Urinary bladder (tissue), 4 donors: Measurements from ENCODE around the gene XYLT1. TPM values are rescaled to one million over a fixed set of nuclear protein-coding genes. Genes with fewer than 3 reads are reported as not detected.

Source experiments
- DNase-seq: peaks from one replicate; pipeline ENCODE4 v3.0.0-alpha.2; 2015; ENCODE audit errors: extremely low spot score
- H3K27ac ChIP-seq: one replicate; pipeline ENCODE4 v1.5.1; 2013; ENCODE audit warnings: low read depth, mild to moderate bottlenecking, moderate library complexity
- H3K36me3 ChIP-seq: one replicate; pipeline ENCODE4 v1.6.1; 2013; ENCODE audit warnings: mild to moderate bottlenecking, moderate library complexity; ENCODE audit not compliant: insufficient read depth
- H3K4me1 ChIP-seq: one replicate; pipeline ENCODE4 v1.6.1; 2013; ENCODE audit warnings: mild to moderate bottlenecking, moderate library complexity; ENCODE audit not compliant: insufficient read depth
- H3K4me3 ChIP-seq: one replicate; pipeline ENCODE4 v1.5.1; 2013; ENCODE audit warnings: low read depth, low read length
- WGBS: extraction: QIAGEN DNeasy Blood & Tissue Kit; methylation state at CpG from one replicate; pipeline ENCODE4 v1.1.7; 2013; 5-methylcytosine and 5-hydroxymethylcytosine counted together
- polyA plus RNA-seq: library from polyadenylated mRNA; stranded (reverse); fragments of 200-250 nt; gene quantifications from one replicate; pipeline ENCODE4 v1.2.3, GENCODE V29; 2013
- total RNA-seq: library from RNA; depleted of rRNA; stranded (reverse); fragments of >200 nt; gene quantifications from one replicate; pipeline ENCODE4 v1.2.3, GENCODE V29; 2014
- donor health status: healthy with polysubstance abuse.
- donor health status: healthy.

XYLT1 gene
- total and polyA plus RNA-seq, 2 donors = 10.1 to 13.4 TPM

DNA sequence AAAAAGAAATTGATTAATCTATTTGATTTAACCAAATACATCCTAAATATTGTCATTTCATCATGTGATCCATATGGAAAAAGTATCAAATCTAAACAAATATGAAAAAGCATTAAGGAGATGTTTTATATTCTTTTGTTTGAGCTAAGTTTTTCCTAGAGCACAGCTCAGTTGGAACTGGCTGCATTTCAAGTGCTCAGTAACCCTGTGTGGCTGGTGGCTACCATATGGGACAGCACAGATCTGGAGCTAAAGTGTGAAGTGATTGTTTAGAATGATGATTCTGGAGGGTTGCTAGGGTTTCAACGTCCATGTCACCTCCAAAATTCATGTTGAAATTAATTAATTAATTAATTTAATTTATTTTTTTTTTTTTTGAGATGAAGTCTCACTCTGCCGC is 137.5 kb downstream of the XYLT1 start:
- H3K4me1 ChIP-seq = peaks cover 2% of the 10 kb centered on the region
- no peak overlapping the region for H3K27ac ChIP-seq
- no peaks in the 10 kb centered on the region for H3K36me3 ChIP-seq
- WGBS = 75% methylated on average over 2 of the region's 2 CpGs
- no peak for DNase-seq
- H3K4me3 ChIP-seq = no peak overlapping the region

DNA sequence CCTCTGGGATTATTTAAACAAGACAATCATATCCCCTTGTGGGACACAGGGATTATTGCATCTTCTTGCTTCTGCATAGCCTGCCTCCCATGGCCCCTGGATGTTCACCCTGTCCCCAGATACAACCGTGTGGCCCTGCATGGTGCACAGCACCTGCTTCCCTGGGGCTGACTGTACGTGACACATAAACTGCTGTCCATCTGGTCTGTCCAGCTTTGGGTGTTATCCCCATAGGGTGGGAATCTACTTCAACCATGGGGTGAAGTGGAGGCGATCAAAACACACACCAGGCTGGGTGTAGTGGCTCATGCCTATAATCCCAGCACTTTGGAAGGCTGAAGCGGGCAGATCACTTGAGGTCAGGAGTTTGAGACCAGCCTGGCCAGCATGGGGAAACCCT is 138.8 kb downstream of the XYLT1 start:
- Histone ChIP-seq H3K27ac (no peak overlapping the region), H3K4me1 (peaks cover 2% of the 10 kb centered on the region)

DNA sequence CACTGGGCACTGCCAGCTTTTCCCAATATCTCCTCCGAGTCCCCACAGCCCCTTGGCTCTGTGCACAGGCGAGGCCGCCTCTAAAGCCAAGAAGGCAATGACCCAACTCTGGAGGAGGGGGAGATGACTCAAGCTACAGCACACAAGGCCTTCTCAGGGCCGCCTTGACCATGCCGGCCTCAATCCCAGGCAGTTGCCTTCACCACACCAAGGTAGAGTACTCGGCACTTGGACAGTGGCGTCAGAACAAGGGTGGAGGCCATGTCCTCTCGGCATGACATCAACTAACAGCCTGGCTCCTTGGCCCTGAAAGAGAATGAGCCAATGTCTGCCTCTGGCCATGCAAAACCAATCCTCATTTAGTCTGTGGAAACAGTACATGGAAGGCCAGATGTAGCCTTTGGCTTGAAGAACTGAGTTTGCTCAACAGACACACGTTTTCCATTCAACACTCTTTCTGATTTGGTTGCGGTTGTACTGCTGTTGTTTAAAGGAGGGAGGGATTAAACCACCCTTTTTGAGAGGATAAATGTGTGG is 139.6 kb downstream of the XYLT1 start:
- H3K4me3 ChIP-seq = no peak overlapping the region
- 55% methylated on average over 10 of the region's 10 CpGs for WGBS
- no peaks in the 10 kb centered on the region for H3K36me3 ChIP-seq
- no peak for DNase-seq
- peaks cover 2% of the 10 kb centered on the region for H3K4me1 ChIP-seq
- H3K27ac ChIP-seq = no peak overlapping the region

More for the DNA sequence above, 138.8 kb downstream of the XYLT1 start:
- DNase-seq = no peak
- H3K36me3 ChIP-seq = no peaks in the 10 kb centered on the region
- 95% methylated on average over 4 of the region's 4 CpGs for WGBS
- H3K4me3 ChIP-seq = no peak overlapping the region

DNA sequence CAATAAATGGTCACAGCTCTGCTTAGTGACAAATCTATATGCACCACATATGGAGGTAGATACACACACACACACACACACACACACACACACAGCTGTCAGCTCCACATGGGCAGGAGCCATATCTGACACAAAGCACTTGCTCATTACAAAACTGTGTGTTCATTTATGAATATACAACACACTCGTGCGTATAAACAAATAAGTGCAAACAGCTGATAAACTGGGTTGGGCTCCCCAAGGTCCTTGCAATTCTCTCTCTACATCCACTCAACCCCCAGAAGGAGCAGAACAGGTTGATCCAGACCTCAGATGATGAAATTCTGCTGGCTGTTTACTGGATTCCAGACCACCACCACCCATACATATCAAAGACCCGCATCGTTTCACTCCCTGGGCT is 140.7 kb downstream of the XYLT1 start:
- no peak for DNase-seq
- H3K27ac ChIP-seq = no peak overlapping the region
- no peak overlapping the region for H3K4me3 ChIP-seq
- peaks cover 2% of the 10 kb centered on the region for H3K4me1 ChIP-seq
- no peaks in the 10 kb centered on the region for H3K36me3 ChIP-seq
- 65% methylated on average over 4 of the region's 4 CpGs for WGBS

DNA sequence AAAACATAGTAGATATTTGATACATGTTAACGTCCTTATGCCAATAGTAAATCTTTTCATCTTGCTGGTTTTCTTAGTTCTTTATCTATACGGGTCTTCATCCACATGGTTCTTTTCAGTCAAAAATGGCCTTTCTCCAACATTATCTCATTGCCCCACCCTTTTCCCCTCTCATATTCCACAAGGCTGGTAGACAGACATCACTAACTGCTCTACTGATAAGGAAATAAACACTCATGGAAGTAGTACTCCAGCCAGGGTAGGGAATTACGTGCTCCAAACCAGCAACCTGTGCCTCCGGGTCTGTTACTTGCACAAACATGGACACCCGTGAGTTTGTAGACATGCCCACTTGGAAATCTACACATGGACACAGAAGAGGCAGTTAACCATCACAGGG is 141.4 kb downstream of the XYLT1 start:
- Histone ChIP-seq H3K4me1 (peaks cover 2% of the 10 kb centered on the region), H3K4me3 (no peak overlapping the region), H3K36me3 (no peaks in the 10 kb centered on the region), H3K27ac (peak overlapping the region; percentile 42)
- DNase-seq = no peak
- 39% methylated on average over 5 of the region's 5 CpGs for WGBS

DNA sequence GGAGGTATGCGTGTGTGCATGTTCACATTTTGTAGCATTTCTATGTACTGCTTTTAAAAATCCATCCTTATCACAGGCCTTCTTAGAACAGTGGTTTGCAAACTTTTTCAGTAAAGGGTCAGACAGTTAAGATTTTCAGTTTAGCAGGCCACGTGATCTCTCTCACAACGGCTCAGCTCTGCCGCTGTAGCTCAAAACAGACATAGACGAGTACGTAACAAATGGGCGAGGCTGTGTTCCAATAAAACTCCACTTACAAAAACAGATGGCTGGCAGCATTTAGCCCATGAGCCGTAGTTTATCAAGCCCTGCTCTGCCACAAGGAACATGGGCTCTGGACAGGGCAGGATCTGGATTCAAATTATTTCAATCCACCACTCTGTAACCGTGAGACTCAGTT is 141.8 kb downstream of the XYLT1 start:
- DNase-seq = no peak
- Histone ChIP-seq H3K4me1 (peaks cover 2% of the 10 kb centered on the region), H3K27ac (peak overlapping the region; percentile 7), H3K4me3 (no peak overlapping the region), H3K36me3 (no peaks in the 10 kb centered on the region)
- WGBS = 22% methylated on average over 9 of the region's 9 CpGs

DNA sequence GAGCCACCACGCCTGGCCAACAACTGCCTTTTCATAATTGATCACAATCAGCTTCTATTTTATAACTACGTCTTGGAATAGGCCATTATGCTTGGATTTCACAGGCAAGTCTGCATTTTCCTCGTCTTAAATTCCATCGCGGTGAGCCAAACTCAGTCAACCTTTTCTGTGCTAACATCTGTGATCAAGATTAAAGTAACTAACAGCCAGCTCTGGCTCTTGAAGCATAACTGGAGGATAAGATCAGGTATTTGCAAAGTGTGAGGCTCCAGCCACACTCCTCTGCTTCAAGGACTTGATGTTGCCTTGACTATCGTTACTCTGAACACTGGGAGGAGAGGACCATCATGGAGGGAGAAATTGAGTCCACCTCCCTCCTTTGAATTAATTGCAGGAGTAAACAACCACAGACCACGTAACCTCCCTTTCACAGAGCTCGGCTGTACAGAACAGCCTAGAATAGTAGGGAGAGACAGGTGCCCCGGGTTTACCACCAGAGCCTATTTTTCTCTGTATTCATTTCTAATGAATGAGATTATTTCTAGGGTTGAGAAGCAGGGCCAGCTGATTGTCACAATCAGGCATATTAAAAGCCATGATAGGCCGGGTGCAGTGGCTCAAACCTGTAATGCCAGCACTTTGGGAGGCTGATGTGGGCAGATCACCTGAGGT is 143.0 kb downstream of the XYLT1 start:
- 74% methylated on average over 10 of the region's 10 CpGs for WGBS
- H3K4me3 ChIP-seq = no peak overlapping the region
- no peak overlapping the region for H3K27ac ChIP-seq
- no peaks in the 10 kb centered on the region for H3K36me3 ChIP-seq
- DNase-seq = no peak
- peaks cover 3% of the 10 kb centered on the region for H3K4me1 ChIP-seq

DNA sequence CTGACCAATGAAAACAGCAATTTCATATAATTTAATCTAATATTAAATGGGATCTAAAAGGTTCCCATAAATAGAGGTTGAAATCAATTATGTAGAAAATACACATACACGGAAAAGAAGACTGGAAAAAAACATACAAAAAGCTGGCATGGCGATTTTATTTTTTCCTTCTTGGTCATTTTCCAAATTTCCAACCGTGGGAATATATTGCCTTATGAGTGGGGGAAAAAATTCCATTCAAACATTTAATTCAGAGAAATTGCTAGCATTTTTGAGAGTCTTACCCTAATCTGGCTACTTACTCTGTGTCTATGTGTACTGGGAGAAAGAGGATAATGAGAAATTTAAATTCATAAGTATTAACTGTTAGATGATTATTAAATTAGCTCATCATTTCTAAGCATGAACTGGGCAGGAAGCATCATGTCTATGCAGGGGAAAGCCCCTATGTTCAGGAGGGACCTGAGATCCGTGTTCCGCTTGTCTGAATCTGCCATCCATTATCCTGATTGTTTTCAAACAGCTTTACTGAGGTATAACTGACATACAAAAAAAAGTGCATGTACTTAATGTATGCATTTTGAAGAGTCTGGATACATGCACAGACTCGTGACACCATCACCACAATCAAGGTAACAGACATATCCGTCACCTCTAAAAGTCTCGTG is 145.2 kb downstream of the XYLT1 start:
- WGBS = 84% methylated on average over 8 of the region's 8 CpGs
- no peaks in the 10 kb centered on the region for H3K36me3 ChIP-seq
- H3K27ac ChIP-seq = no peak overlapping the region
- no peak for DNase-seq
- H3K4me3 ChIP-seq = no peak overlapping the region
- H3K4me1 ChIP-seq = peaks cover 3% of the 10 kb centered on the region

DNA sequence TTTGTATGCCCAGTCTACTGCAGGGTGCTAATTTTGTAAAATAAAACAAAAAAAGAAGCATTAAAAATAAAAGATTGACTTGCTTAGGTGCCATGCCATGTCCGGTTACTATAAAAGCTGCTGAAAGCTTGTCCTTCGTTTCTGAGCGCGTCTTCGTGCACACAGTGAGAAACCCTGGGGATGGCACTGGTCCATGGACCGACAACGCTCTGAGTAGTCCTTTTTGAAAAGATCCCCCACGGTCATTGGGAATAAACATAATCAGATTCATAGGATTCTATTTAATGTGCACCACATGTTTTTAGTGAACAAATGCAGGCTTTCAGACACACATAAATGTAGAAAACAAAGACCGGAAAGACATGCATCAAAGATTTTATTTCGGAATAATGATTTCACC is 146.3 kb downstream of the XYLT1 start:
- 86% methylated on average over 10 of the region's 10 CpGs for WGBS
- no peak overlapping the region for H3K27ac ChIP-seq

DNA sequence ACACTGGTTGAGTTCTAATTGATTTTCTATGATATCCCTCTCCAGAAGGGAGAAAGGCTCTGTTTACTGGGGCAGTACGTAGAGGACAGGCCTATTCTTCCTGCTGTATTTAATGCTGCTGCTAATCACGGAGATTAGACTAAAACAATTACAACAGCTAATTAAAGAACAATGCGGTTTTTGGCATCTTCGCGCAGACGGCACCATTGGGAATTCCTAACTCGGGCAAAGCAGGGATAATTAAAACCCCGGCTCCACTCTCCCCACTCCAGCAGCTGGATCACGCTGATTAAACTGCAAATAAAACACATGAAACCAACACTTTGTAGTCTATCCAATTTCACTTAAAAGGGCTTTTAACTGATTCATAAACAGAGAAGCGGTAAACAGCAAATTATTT is 147.6 kb downstream of the XYLT1 start:
- Histone ChIP-seq H3K4me1 (peaks cover 1% of the 10 kb centered on the region), H3K27ac (no peak overlapping the region), H3K36me3 (no peaks in the 10 kb centered on the region), H3K4me3 (no peak overlapping the region)
- DNase-seq = no peak
- WGBS = 65% methylated on average over 10 of the region's 10 CpGs

More for the DNA sequence above, 146.3 kb downstream of the XYLT1 start:
- no peak for DNase-seq
- H3K4me3 ChIP-seq = no peak overlapping the region
- no peaks in the 10 kb centered on the region for H3K36me3 ChIP-seq
- H3K4me1 ChIP-seq = peaks cover 3% of the 10 kb centered on the region

DNA sequence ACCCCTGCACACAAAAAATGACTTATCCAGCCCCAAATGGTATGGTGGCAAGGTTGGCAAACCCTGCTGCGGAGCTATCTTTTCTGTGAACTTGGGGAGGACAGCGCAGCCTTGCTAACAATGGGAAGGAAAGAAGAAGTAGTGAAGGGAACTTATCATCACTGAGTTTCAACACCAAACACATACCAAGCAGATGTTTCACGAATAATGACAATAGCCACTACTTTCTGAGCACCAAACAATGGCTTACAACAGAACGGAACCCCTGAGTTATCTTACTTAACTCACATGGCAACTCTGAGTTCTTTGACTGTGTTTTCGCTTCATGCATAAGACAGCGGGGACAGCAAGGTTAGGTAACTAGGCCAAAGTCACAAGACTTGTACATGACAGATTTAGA is 148.9 kb downstream of the XYLT1 start:
- H3K4me3 ChIP-seq = no peak overlapping the region
- H3K36me3 ChIP-seq = no peaks in the 10 kb centered on the region
- WGBS = 87% methylated on average over 6 of the region's 6 CpGs
- DNase-seq = no peak
- H3K4me1 ChIP-seq = peaks cover 1% of the 10 kb centered on the region
- no peak overlapping the region for H3K27ac ChIP-seq

DNA sequence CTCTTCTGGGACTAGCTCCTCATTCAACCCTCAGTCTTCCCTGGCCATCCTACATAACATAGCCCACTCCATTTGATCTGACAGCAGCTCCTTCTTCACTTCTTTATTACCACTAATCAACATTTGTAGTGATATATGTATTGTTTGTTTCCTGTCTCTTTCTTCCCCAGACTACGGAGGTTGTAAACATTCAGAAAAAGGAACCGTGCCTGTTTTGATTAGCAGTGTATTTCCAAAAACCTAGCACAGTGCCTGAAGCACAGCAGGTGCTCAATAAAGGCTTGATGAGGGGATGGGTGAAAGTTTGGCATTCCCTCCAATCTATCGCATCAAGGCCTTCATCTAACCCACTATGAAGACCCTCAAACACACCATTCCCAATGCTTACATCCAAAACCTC is 150.8 kb downstream of the XYLT1 start:
- no peak for DNase-seq
- Histone ChIP-seq H3K36me3 (no peaks in the 10 kb centered on the region), H3K4me3 (no peak overlapping the region), H3K4me1 (peaks cover 1% of the 10 kb centered on the region), H3K27ac (no peak overlapping the region)
- whole genome bisulfite sequencing = 61% methylated on average over 3 of the region's 3 CpGs

DNA sequence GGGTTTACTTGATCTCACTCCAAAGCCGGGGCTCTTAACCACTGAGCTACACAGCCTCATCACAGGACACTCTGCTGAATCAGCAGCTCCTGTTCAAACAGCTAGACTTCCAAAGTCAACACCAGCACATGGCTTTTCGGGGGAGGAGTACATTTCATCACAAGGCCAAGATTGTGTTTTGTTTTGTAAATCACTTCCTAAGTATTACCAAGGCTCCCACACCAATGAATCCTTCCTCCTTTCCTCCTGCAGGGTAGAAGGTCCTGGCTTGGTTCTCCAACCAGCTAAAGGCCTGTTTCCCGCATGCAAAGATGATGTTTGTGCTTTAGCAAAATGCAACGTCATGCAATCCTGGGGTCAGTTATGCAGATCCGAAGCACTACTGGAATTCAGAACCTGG is 152.5 kb downstream of the XYLT1 start:
- H3K4me3 ChIP-seq = no peak overlapping the region
- peaks cover 1% of the 10 kb centered on the region for H3K4me1 ChIP-seq
- H3K36me3 ChIP-seq = no peaks in the 10 kb centered on the region
- H3K27ac ChIP-seq = no peak overlapping the region
- no peak for DNase-seq
- 64% methylated on average over 5 of the region's 5 CpGs for WGBS

DNA sequence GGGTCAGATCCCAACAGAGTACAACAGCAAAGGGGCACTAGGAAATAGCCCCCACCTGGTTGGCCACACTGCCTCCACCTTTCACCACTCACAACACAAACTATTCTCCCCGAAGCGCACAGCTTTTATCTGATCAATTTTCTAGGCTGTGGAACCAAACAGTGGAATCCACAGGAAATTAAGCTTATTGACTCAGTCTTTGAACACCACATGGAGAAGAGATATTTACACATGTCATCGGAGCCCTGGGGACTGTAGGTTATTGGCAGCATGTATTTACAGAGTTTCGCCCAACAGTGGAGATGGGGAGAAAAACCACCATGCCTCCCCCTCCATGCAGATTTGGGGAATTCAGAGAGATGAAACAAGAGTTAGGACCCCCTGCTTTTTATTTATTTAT is 154.8 kb downstream of the XYLT1 start:
- Histone ChIP-seq H3K27ac (no peak overlapping the region), H3K4me3 (no peak overlapping the region), H3K4me1 (no peaks in the 10 kb centered on the region), H3K36me3 (no peaks in the 10 kb centered on the region)
- no peak for DNase-seq
- WGBS = 85% methylated on average over 4 of the region's 4 CpGs
